GM12891 (cell line): ENCODE results near the gene IRAK3.

Source experiments
- PAX5 ChIP-seq: IDR thresholded peaks from 2 replicates; pipeline ENCODE4 v1.6.1; 2011; ENCODE audit warnings: low read length, moderate library complexity, mild to moderate bottlenecking; ENCODE audit not compliant: insufficient read depth, severe bottlenecking
- POLR2A ChIP-seq: IDR thresholded peaks from 2 replicates; pipeline ENCODE4 v1.6.1; 2011; ENCODE audit warnings: low read depth, low read length, control low read depth
- POLR2AphosphoS5 ChIP-seq: IDR thresholded peaks from 2 replicates; pipeline ENCODE4 v1.6.1; 2011; ENCODE audit warnings: low read depth, low read length, control low read depth
- POU2F2 ChIP-seq: IDR thresholded peaks from 2 replicates; pipeline ENCODE4 v1.6.1; 2011; ENCODE audit warnings: low read depth, mild to moderate bottlenecking, control low read depth, low read length, moderate library complexity
- SPI1 ChIP-seq: IDR thresholded peaks from 2 replicates; pipeline ENCODE4 v1.6.1; 2011; ENCODE audit warnings: low read depth, low read length, control low read depth
- TAF1 ChIP-seq: IDR thresholded peaks from 2 replicates; pipeline ENCODE4 v1.6.1; 2011; ENCODE audit warnings: low read depth, low read length, control low read depth

DNA sequence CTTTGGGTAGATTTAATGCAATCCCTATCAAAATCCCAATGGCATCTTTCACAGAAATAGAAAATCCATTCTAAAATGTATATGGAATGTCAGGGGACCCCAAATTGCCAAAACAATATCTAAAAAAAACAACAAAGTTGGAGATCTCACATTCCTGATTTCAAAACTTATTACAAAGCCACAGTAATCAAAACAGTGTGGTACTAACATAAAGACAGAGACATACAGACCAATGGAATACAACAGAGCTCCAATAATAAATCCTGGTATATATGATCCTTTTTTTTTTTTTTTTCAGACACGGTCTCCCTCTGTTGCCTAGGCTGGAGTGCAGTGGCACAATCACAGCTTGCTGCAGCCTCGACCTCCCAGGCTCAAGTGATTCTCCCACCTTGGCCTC is 23.9 kb upstream of the IRAK3 start:
- no peak for TF ChIP-seq POLR2A
- no peak for TF ChIP-seq POLR2AphosphoS5
- no peak for TF ChIP-seq TAF1
- no peak for TF ChIP-seq POU2F2
- TF ChIP-seq SPI1 = no peak
- TF ChIP-seq PAX5 = no peak
